Mucosa of stomach (tissue), 1 donor: Measurements from ENCODE around the gene MAD1L1.
"Not testable (repeated sequence)": the region's sequence is repeated elsewhere in the genome, so short reads cannot be mapped to it uniquely, and the experiment has no call there.

ENCODE experiments used
- H3K27me3 ChIP-seq: one replicate; pipeline ENCODE4 v1.7.0; 2013; ENCODE audit warnings: mild to moderate bottlenecking, low read length; ENCODE audit not compliant: control insufficient read depth, insufficient read depth
- H3K36me3 ChIP-seq: one replicate; pipeline ENCODE4 v1.7.0; 2013; ENCODE audit warnings: low read length; ENCODE audit not compliant: control insufficient read depth, insufficient read depth
- H3K4me1 ChIP-seq: one replicate; pipeline ENCODE4 v1.7.0; 2013; ENCODE audit warnings: mild to moderate bottlenecking, low read length; ENCODE audit not compliant: control insufficient read depth, insufficient read depth
- H3K4me3 ChIP-seq: one replicate; pipeline ENCODE4 v1.7.0; 2013; ENCODE audit warnings: low read length
- H3K9ac ChIP-seq: one replicate; pipeline ENCODE4 v1.7.0; 2013; ENCODE audit warnings: mild to moderate bottlenecking, low read length, moderate library complexity
- H3K9me3 ChIP-seq: one replicate; pipeline ENCODE4 v1.7.0; 2013; ENCODE audit warnings: mild to moderate bottlenecking, low read length, moderate library complexity; ENCODE audit not compliant: control insufficient read depth
- donor health status: Pancreatic carcinoma.

The MAD1L1 gene

GRCh38 chr7:1819259-1819841 is 413.4 kb downstream of the MAD1L1 start:
- Histone ChIP-seq H3K9me3 (no peaks in the 10 kb centered on the region), H3K27me3 (no peaks in the 10 kb centered on the region), H3K4me3 (no peak overlapping the region), H3K9ac (no peak overlapping the region), H3K4me1 (no peaks in the 10 kb centered on the region), H3K36me3 (no peaks in the 10 kb centered on the region)

GRCh38 chr7:1818575-1819258 is 414.0 kb downstream of the MAD1L1 start:
- no peaks in the 10 kb centered on the region for H3K9me3 ChIP-seq
- no peaks in the 10 kb centered on the region for H3K27me3 ChIP-seq
- no peak overlapping the region for H3K9ac ChIP-seq
- no peak overlapping the region for H3K4me3 ChIP-seq
- H3K4me1 ChIP-seq: no peaks in the 10 kb centered on the region
- no peaks in the 10 kb centered on the region for H3K36me3 ChIP-seq

- no peaks in the 10 kb centered on the region for H3K27me3 ChIP-seq
- no peaks in the 10 kb centered on the region for H3K36me3 ChIP-seq
- H3K4me1 ChIP-seq: no peaks in the 10 kb centered on the region
- no peak overlapping the region for H3K9ac ChIP-seq
- H3K9me3 ChIP-seq: no peaks in the 10 kb centered on the region
- H3K4me3 ChIP-seq: no peak overlapping the region
These were observed 415.6 kb downstream of the MAD1L1 start for GRCh38 chr7:1817061-1817712.

- not testable (repeated sequence) for H3K27me3 ChIP-seq, H3K9ac ChIP-seq, H3K36me3 ChIP-seq, H3K4me3 ChIP-seq, H3K9me3 ChIP-seq, H3K4me1 ChIP-seq
These were observed 416.3 kb downstream of the MAD1L1 start for GRCh38 chr7:1816451-1816850.

DNA sequence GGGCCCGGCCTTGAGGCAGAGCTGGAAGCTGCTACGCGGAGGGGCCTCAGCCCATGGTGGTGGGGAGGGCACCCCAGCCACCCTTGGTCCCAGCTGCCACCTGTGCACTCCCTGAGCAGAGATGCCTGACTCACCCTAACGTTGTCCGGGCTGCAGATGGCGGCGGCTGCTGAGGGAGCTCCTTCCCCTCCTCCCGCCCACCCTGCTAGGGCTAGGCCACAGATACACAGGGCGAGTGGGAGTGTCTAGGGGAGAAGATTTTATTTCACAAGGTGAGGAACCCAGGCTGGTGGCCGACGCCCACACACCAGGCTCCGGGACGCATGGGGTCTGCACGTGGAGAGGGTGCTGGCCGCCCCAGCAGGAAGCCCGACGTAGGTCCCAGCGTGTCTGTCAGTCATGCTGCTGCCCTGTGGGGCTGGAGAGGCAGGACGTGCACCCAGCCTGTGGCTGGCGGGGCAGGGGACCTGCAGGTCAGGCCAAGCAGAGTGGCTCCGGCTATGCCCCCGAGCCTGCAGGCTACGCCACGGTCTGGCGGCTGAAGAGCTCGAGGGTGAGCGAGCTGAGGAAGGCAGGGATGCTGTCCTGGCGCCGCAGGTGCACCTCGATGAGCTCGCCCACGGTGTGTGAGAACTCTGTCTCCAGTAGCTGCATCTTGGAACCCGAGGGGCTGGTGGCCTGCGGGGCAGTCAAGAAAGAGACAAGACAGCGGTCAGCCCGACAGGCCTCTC is 417.0 kb downstream of the MAD1L1 start:
- H3K36me3 ChIP-seq, H3K27me3 ChIP-seq, H3K9ac ChIP-seq, H3K4me1 ChIP-seq, H3K4me3 ChIP-seq, H3K9me3 ChIP-seq: not testable (repeated sequence)

GRCh38 chr7:1815051-1815481 is 417.7 kb downstream of the MAD1L1 start:
- H3K9ac ChIP-seq: no peak overlapping the region
- H3K4me1 ChIP-seq: no peaks in the 10 kb centered on the region
- H3K36me3 ChIP-seq: no peaks in the 10 kb centered on the region
- H3K4me3 ChIP-seq: no peak overlapping the region
- no peaks in the 10 kb centered on the region for H3K9me3 ChIP-seq
- H3K27me3 ChIP-seq: no peaks in the 10 kb centered on the region

DNA sequence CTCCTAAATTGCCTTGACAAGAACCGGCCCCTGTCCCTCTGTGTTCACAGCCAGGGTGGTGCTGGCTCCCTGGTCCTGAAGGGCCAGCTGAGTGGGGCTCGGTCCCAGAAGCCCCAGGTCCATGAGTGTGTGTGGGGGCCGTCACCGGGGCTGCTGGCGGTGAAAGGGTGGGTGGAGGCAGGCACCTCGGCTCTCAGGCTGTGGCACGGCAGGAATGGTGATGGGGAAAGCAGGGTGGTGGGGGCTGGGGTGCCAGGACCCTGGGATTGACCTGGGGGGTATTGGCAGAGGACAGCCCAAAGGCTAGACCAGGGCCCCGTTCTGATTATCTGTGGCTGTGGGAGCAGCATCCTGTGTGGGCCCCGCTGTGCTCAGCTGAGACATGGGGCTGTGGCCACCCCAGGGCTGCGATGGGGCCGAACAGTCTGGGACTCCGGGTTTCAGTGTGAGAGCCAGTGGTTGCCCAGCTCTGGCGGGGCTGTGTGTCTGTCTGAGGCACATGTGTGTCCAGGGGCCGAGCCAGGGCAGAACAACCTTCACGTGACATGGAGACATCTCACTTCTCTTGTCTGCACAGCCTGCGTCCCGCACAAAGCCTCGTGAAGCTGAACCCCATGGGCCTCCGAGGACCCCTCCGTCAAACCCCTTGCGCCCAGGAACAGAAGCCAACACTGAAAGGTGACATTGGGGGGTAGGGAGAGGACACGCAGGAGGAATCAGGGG is 418.5 kb downstream of the MAD1L1 start:
- no peaks in the 10 kb centered on the region for H3K27me3 ChIP-seq
- no peaks in the 10 kb centered on the region for H3K9me3 ChIP-seq
- H3K4me1 ChIP-seq: no peaks in the 10 kb centered on the region
- no peaks in the 10 kb centered on the region for H3K36me3 ChIP-seq
- no peak overlapping the region for H3K4me3 ChIP-seq
- H3K9ac ChIP-seq: no peak overlapping the region

DNA sequence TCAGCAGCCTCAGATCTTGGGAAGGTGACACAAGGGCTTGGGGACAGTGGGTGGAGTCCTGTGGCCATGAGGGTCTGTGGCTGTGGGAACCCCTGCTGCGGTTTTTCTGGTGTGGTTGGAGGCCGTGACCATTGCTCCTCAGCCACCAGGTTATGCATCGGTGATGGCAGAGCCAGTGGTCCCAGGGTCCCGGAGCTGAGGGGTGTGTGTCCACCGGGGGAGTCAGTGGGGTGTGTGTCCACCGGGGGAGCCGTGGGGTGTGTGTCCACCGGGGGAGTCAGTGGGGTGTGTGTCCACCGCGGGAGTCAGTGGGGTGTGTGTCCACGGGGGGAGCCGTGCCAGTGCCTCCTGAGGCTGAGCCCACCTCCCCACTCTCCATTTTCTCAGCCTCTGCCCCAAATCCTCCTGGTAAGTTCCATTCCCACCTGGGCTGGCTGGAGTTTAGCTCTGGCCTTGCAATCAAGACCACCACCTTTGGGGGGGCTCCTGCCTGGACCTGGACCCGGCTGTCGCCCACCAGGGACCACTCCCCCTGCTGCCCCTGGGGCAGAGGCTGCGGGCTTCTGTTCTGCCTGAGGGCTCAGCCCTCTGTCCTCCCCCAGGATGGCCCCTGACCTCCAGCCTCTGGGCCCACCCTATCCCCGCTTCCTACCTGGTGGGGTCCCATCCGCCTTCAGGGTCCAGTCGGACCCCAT is 419.2 kb downstream of the MAD1L1 start:
- Histone ChIP-seq H3K36me3 (no peaks in the 10 kb centered on the region), H3K9me3 (no peaks in the 10 kb centered on the region), H3K27me3 (no peaks in the 10 kb centered on the region), H3K4me3 (no peak overlapping the region), H3K9ac (no peak overlapping the region), H3K4me1 (no peaks in the 10 kb centered on the region)

DNA sequence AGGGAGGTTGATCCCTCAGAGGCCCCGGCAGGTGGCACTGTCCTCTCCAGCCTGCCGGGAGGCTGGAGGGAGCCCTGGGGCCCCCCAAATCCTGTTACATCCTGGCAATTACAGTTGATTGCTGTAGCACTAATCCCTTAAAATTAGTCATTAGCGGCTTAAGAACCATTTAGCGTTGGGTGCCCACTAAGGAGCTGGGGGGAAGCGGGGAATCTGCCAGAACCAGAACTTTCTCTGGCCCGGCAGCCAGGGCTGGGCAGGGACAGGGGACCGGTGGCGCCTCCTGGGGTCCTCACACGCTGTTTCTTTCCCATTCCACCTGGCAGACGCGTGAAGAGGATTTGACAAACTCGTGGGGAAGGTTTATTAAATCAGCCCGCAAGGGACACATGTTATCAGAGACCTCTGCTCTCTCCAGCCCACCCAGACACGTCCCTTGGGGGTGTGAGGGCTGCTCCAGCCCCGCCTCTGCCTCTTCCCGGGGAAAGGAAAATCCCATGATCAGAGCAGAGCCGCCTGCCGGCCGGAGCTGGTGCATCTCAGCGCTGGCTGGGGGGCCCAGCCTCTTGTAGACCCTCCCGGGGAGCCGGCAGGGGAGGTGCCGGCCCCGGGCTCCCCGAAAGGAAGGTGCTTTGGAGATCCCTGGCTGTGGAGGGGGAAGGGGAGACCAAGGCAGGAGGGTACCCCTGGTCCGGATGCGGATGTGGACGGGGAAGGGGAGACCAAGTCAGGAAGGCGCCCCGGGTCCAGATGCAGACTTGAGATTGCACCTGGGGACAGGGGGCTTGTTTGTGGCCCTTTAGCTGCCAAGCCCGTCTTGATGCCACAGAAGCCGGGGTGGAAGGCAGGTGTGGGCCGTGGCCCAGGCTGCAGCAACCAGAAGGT is 420.0 kb downstream of the MAD1L1 start:
- no peak overlapping the region for H3K4me3 ChIP-seq
- no peaks in the 10 kb centered on the region for H3K36me3 ChIP-seq
- no peak overlapping the region for H3K9ac ChIP-seq
- no peaks in the 10 kb centered on the region for H3K27me3 ChIP-seq
- no peaks in the 10 kb centered on the region for H3K4me1 ChIP-seq
- H3K9me3 ChIP-seq: no peaks in the 10 kb centered on the region

- Histone ChIP-seq H3K27me3 (no peaks in the 10 kb centered on the region), H3K9me3 (no peaks in the 10 kb centered on the region), H3K36me3 (no peaks in the 10 kb centered on the region), H3K4me3 (no peak overlapping the region), H3K9ac (no peak overlapping the region), H3K4me1 (no peaks in the 10 kb centered on the region)
These were observed 420.8 kb downstream of the MAD1L1 start for GRCh38 chr7:1811850-1812508.
